ENCODE results near the gene U2AF2. TPM values are rescaled to one million over a fixed set of nuclear protein-coding genes. Genes with fewer than 3 reads are reported as not detected.
A peak's percentile ranks its signal among the peaks of the same experiment; 100 is the strongest.

Gene U2AF2
- total and polyA plus RNA-seq, 3 experiments from 2014 or later = 9.5 to 386 (median 374) TPM

DNA sequence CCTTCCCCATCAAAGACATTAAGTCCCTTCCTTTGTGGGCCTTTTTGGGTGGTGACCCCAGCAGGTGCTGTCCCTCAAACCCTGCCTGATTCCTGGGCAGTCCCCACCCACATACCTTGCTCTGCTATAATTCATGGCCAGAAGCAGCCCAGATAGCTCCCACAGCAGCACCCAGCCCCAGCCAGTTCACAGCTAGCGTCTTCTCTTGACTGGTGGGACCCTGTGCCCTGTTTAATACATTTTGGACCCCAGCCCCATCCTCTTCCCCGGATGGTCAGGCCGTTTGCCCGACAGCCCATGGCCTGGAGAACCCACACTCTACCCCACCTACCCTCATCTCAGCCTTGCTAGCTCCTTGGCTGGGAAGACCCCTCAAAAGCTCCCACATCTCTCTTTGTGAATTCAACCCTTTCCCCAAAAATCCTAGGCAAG, 4.7 kb upstream of the U2AF2 start:
- DNase-seq = no peak

DNA sequence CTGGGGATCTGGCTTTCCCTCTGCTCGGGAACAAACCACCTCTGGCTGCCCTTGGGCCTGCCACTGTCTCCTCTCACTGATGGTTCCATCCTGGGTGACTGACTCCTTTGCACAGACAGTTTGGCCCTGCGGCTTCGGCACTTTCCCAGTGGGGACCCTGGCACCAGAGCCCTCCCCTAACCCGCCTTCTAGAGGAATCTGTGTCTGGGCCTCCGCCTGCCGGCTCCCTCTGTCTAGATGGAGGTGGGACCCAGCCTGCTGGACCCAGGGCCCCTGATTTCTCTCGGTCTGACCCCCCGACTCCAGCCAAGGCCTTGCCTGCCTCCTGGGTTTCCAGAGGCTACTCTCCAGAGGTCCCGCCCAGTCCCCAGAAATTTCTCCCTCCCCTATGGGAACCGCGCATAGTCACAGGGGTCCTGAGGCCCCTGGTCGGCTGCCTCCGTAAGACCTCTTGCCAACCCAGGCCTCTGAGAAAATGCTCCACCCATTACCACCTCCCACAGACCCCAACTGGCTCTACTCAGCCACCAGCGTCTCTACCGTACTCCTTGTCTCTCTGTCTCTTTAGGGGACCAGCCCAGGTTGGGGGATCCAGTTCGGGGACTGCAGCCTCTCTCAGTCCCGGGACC, 4.1 kb upstream of the U2AF2 start:
- H3K27ac ChIP-seq (ENCODE audit: low read depth, low read length) = no peak overlapping the region
- H3K9me3 ChIP-seq (ENCODE audit: low read length) = no peaks in the 10 kb centered on the region
- H3K36me3 Mint-ChIP-seq = peaks cover 0 to 15% (median 0%) of the 10 kb centered on the region in 3 donors
- peaks cover 0 to 7% of the 10 kb centered on the region in 2 donors for H3K27me3 Mint-ChIP-seq
- ChIA-PET CTCF (interaction anchor here (3.9 kb wide), 1 partner anchor 19 kb away, joined by 26 read pairs; no protein-coding TSS in a partner anchor), POLR2A (interaction anchor here (0.5 kb wide), 1 partner anchor 26 kb away, joined by 3 read pairs; the partner anchor contains the start of gene ZNF784)
- H3K9me3 Mint-ChIP-seq = peaks cover 0 to 3% (median 0%) of the 10 kb centered on the region in 5 donors
- no peak overlapping the region for H3K4me3 ChIP-seq (ENCODE audit: low read length)
- H3K27ac Mint-ChIP-seq = peak overlapping the region in 3 of 8 donors; percentile 23 to 60 (median 42)
- H3K27me3 ChIP-seq (ENCODE audit: insufficient read depth, low read length, poor library complexity, severe bottlenecking) = no peaks in the 10 kb centered on the region
- peaks cover 11 to 32% (median 14%) of the 10 kb centered on the region in 3 donors for H3K4me1 Mint-ChIP-seq
- H3K4me1 ChIP-seq (ENCODE audit: insufficient read depth, low read length) = peaks cover 19% of the 10 kb centered on the region
- DNase-seq = no peak
- no peaks in the 10 kb centered on the region for H3K36me3 ChIP-seq (ENCODE audit: insufficient read depth, low read length)
- H3K4me3 Mint-ChIP-seq = peak overlapping the region in 5 of 7 donors; percentile 23 to 82 (median 39)

More for the DNA sequence above, 4.7 kb upstream of the U2AF2 start:
- Histone ChIP-seq H3K27ac (ENCODE audit: low read depth, low read length) (no peak overlapping the region), H3K4me3 (ENCODE audit: low read length) (no peak overlapping the region), H3K27me3 (ENCODE audit: insufficient read depth, low read length, poor library complexity, severe bottlenecking) (no peaks in the 10 kb centered on the region), H3K9me3 (ENCODE audit: low read length) (no peaks in the 10 kb centered on the region), H3K36me3 (ENCODE audit: insufficient read depth, low read length) (peaks cover 4% of the 10 kb centered on the region), H3K4me1 (ENCODE audit: insufficient read depth, low read length) (peaks cover 16% of the 10 kb centered on the region)
- Mint-ChIP-seq H3K9me3 (peaks cover 0 to 3% (median 0%) of the 10 kb centered on the region in 5 donors), H3K27ac (no peak overlapping the region), H3K36me3 (peaks cover 0 to 16% (median 0%) of the 10 kb centered on the region in 3 donors), H3K27me3 (peaks cover 0 to 7% of the 10 kb centered on the region in 2 donors), H3K4me1 (peaks cover 10 to 33% (median 16%) of the 10 kb centered on the region in 3 donors), H3K4me3 (peak overlapping the region in 5 of 7 donors; percentile 28 to 82 (median 41))
- CTCF ChIA-PET = interaction anchor here (3.9 kb wide), 1 partner anchor 18 kb away, joined by 26 read pairs; no protein-coding TSS in a partner anchor
- POLR2A ChIA-PET = interaction anchor here (0.5 kb wide), 1 partner anchor 26 kb away, joined by 3 read pairs; the partner anchor contains the start of gene ZNF784

DNA sequence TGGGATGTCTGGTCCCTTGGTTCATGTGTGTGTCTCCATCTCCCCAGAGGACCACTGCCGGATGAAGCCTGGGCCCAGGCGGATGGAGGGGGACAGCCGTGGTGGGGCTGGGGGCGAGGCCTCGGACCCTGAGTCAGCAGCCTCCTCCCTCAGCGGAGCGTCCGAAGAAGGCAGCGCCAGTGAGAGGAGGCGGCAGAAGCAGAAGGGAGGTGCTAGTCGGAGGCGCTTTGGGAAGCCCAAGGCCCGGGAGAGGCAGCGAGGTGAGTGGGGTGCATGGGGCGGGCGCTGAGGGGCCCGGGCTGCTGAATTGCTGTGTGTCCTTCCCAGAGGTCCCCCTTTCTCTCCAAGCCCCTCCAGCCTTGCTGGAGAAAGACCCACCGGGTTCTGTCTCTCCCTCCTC, 3.6 kb upstream of the U2AF2 start:
- peaks cover 0 to 7% of the 10 kb centered on the region in 2 donors for H3K27me3 Mint-ChIP-seq
- Histone ChIP-seq H3K4me1 (ENCODE audit: insufficient read depth, low read length) (peaks cover 24% of the 10 kb centered on the region), H3K9me3 (ENCODE audit: low read length) (no peaks in the 10 kb centered on the region), H3K4me3 (ENCODE audit: low read length) (no peak overlapping the region), H3K27me3 (ENCODE audit: insufficient read depth, low read length, poor library complexity, severe bottlenecking) (no peaks in the 10 kb centered on the region), H3K27ac (ENCODE audit: low read depth, low read length) (no peak overlapping the region), H3K36me3 (ENCODE audit: insufficient read depth, low read length) (no peaks in the 10 kb centered on the region)
- peaks cover 0 to 3% (median 0%) of the 10 kb centered on the region in 5 donors for H3K9me3 Mint-ChIP-seq
- peak overlapping the region in 2 of 8 donors; percentile 29 to 60 for H3K27ac Mint-ChIP-seq
- DNase-seq = no peak
- POLR2A ChIA-PET = no interaction called here
- peak overlapping the region in 1 of 7 donors; percentile 60 for H3K4me3 Mint-ChIP-seq
- CTCF ChIA-PET = no interaction called here
- H3K4me1 Mint-ChIP-seq = peaks cover 15 to 36% (median 19%) of the 10 kb centered on the region in 3 donors
- H3K36me3 Mint-ChIP-seq = peaks cover 0 to 19% (median 0%) of the 10 kb centered on the region in 3 donors

DNA sequence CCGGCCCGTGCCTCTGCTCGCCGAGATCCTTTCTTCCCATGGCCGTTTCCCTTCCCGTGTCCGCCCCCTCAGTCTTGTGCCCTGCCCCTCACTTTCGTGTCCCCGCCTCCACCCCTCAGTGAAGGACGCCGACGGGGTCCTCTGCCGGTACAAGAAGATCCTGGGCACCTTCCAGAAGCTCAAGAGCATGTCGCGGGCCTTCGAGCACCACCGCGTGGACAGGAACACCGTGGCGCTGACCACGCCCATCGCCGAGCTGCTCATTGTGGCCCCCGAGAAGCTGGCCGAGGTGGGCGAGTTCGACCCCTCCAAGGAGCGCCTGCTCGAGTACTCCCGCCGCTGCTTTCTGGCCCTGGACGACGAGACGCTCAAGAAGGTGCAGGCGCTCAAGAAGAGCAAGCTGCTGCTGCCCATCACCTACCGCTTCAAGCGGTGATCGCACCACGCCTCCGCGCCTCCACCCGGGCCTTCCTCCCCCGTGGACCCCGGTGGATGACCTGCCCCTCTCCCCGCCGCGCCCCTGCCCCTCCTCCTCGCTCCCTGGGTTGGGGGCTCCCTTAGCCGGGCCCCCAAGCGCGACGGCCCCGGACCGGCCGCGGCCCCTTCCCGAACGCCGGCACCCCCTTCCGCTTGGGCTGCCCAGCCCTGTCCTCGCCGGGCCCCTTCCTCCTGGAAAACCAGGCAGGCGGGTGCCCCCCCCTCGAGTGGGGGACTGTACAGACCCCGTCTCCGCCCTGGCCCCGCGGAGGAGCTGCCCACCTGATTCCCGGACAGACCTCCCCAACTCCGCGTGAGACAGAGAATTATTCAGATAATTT, 2.3 kb upstream of the U2AF2 start:
- H3K27me3 Mint-ChIP-seq = peaks cover 0 to 7% of the 10 kb centered on the region in 2 donors
- ChIA-PET CTCF (interaction anchor here (0.7 to 2.6 kb wide), 8 partner anchors 8 to 393 kb away, joined by 3 to 22 read pairs (median 4); partner anchors contain the start of genes FIZ1 and ZNF581), POLR2A (interaction anchor here (1.3 kb wide), 2 partner anchors 9 to 20 kb away, joined by 3 to 7 read pairs; partner anchors contain the start of gene ZNF581)
- H3K36me3 Mint-ChIP-seq = peaks cover 0 to 25% (median 0%) of the 10 kb centered on the region in 3 donors
- H3K4me3 Mint-ChIP-seq = peak overlapping the region in 3 of 7 donors; percentile 10 to 60 (median 37)
- Histone ChIP-seq H3K4me1 (ENCODE audit: insufficient read depth, low read length) (peaks cover 34% of the 10 kb centered on the region), H3K36me3 (ENCODE audit: insufficient read depth, low read length) (no peaks in the 10 kb centered on the region), H3K9me3 (ENCODE audit: low read length) (no peaks in the 10 kb centered on the region), H3K4me3 (ENCODE audit: low read length) (no peak overlapping the region), H3K27ac (ENCODE audit: low read depth, low read length) (no peak overlapping the region), H3K27me3 (ENCODE audit: insufficient read depth, low read length, poor library complexity, severe bottlenecking) (no peaks in the 10 kb centered on the region)
- peak in 1 of 5 donors; percentile 65 for DNase-seq
- H3K27ac Mint-ChIP-seq = peak overlapping the region in 2 of 8 donors; percentile 29 to 63
- peaks cover 0 to 3% (median 0%) of the 10 kb centered on the region in 5 donors for H3K9me3 Mint-ChIP-seq
- H3K4me1 Mint-ChIP-seq = peaks cover 24 to 43% (median 25%) of the 10 kb centered on the region in 3 donors

DNA sequence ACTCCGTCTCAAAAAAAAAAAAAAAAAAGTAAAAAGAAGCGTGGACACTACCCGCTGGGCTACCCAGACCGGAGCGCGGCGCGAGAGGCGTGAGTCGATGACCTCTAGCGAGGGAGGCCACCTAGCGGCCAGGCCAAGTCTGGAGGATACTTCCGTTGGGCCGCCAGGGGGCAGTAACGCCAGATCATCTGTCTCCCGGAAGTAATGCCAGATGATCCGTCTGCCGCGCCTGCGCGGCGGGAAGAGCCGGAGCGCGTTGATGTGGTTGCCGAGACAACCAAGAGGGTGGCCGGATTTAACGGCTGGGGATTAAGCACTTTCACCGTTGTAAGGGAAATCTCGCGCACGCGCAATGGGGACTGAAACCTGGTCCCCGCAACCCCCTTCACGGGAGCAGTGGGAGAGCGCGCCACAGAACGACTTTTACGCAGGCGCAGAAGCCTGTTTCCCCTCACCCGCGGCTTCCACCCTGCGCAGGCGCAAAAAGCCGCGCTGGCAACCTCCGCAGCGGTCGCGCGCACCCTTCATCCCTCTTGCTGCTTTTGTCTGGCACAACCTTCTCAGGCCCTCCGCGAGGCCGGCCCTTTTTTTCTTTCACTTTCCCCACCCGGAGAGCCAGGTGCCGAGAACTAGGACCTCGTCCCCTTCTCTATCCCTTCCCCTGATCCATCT, 1.0 kb upstream of the U2AF2 start:
- ChIA-PET CTCF (interaction anchor here (0.7 to 2.6 kb wide), 20 partner anchors 9 to 607 kb away, joined by 3 to 22 read pairs (median 4); partner anchors contain the start of genes FIZ1, ZNF581, ZNF784 and ZNF865), POLR2A (interaction anchor here (0.6 to 1.8 kb wide), 20 partner anchors 8 to 1464 kb away, joined by 3 to 23 read pairs (median 4); partner anchors contain the start of genes FIZ1, ISOC2, KMT5C and MBOAT7)
- no peaks in the 10 kb centered on the region for H3K9me3 ChIP-seq (ENCODE audit: low read length)
- Mint-ChIP-seq H3K9me3 (peaks cover 0 to 3% (median 0%) of the 10 kb centered on the region in 5 donors), H3K4me3 (peak overlapping the region; percentile 90 to 97 (median 95)), H3K27me3 (peaks cover 0 to 7% of the 10 kb centered on the region in 2 donors), H3K27ac (peak overlapping the region; percentile 96 to 99 (median 98)), H3K36me3 (peaks cover 0 to 30% (median 2%) of the 10 kb centered on the region in 3 donors), H3K4me1 (peaks cover 31 to 48% (median 32%) of the 10 kb centered on the region in 3 donors)
- peak overlapping the region; percentile 91 for H3K27ac ChIP-seq (ENCODE audit: low read depth, low read length)
- peak overlapping the region; percentile 89 for H3K4me3 ChIP-seq (ENCODE audit: low read length)
- peak; percentile 99 to 100 (median 99) for DNase-seq
- no peaks in the 10 kb centered on the region for H3K27me3 ChIP-seq (ENCODE audit: insufficient read depth, low read length, poor library complexity, severe bottlenecking)
- H3K36me3 ChIP-seq (ENCODE audit: insufficient read depth, low read length) = no peaks in the 10 kb centered on the region
- H3K4me1 ChIP-seq (ENCODE audit: insufficient read depth, low read length) = peaks cover 38% of the 10 kb centered on the region

DNA sequence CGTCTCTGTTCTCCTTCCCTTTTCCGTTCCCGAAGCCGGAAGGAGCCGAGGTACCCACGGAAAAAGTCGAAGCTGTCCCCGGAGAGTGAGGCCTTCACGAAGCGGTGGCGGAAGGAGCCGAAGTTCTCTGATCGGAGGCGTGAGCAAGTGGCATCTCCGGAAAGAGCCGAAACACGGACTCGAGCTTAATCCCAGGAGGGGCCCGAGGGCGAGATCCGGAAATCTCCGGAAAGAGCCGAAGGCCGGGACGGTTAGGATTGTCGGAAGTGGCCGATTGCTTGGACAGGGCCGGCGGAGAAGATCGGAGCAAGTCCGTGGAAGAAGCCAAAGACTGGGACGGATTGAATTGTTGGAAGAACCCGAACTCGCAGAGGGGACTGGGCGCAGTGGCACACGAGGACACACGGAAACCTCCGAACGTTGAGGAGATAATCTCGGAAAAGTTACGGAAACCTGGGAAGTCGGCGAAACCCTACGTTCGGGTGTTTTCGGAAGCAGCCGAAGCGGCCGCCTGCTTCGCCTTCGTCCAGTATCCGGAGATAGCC, 440 bp upstream of the U2AF2 start:
- peaks cover 39% of the 10 kb centered on the region for H3K4me1 ChIP-seq (ENCODE audit: insufficient read depth, low read length)
- Mint-ChIP-seq H3K4me3 (peak overlapping the region; percentile 90 to 97 (median 95)), H3K9me3 (peaks cover 0 to 3% (median 0%) of the 10 kb centered on the region in 5 donors), H3K27me3 (peaks cover 0 to 7% of the 10 kb centered on the region in 2 donors), H3K4me1 (peaks cover 32 to 52% (median 34%) of the 10 kb centered on the region in 3 donors), H3K27ac (peak overlapping the region; percentile 96 to 99 (median 98)), H3K36me3 (peaks cover 0 to 32% (median 3%) of the 10 kb centered on the region in 3 donors)
- no peaks in the 10 kb centered on the region for H3K9me3 ChIP-seq (ENCODE audit: low read length)
- H3K27me3 ChIP-seq (ENCODE audit: insufficient read depth, low read length, poor library complexity, severe bottlenecking) = no peaks in the 10 kb centered on the region
- H3K36me3 ChIP-seq (ENCODE audit: insufficient read depth, low read length) = peaks cover 3% of the 10 kb centered on the region
- ChIA-PET CTCF (interaction anchor here (0.7 to 2.6 kb wide), 14 partner anchors 9 to 315 kb away, joined by 3 to 12 read pairs (median 4); partner anchors contain the start of genes KMT5C, ZNF581, ZNF784 and ZNF865), POLR2A (interaction anchor here (0.6 to 1.8 kb wide), 19 partner anchors 9 to 1465 kb away, joined by 3 to 23 read pairs (median 5); partner anchors contain the start of genes FIZ1, ISOC2, KMT5C and MBOAT7)
- peak overlapping the region; percentile 89 for H3K4me3 ChIP-seq (ENCODE audit: low read length)
- H3K27ac ChIP-seq (ENCODE audit: low read depth, low read length) = peak overlapping the region; percentile 91
- peak; percentile 99 to 100 (median 100) for DNase-seq

Data from CD8-positive, alpha-beta memory T cell (primary cell).